HepG2 (cell line): ENCODE data around the gene MRPS31. TPM values are rescaled to one million over a fixed set of nuclear protein-coding genes. Genes with fewer than 3 reads are reported as not detected.

ENCODE experiments used
- GFI1 ChIP-seq: sonication (generic); formaldehyde crosslinking; IDR thresholded peaks from 2 replicates; pipeline ENCODE4 v1.5.0; 2020; ENCODE audit warnings: missing genetic modification reagents, mild to moderate bottlenecking, borderline replicate concordance
- IRF2 ChIP-seq: IDR thresholded peaks from 2 replicates; pipeline ENCODE4 v1.6.1; 2018; ENCODE audit warnings: missing genetic modification reagents, missing compliant biosample characterization
- IRX3 ChIP-seq: sonication (generic); formaldehyde crosslinking; IDR thresholded peaks from 2 replicates; pipeline ENCODE4 v1.8.1; 2023; ENCODE audit warnings: mild to moderate bottlenecking, low read depth, missing genetic modification reagents, borderline replicate concordance
- ISX ChIP-seq: sonication (generic); formaldehyde crosslinking; conservative IDR thresholded peaks from 2 replicates; pipeline ENCODE4 v1.5.0; 2020; ENCODE audit warnings: missing genetic modification reagents
- RBM22 ChIP-seq: fragments of 200-400 bp; formaldehyde crosslinking; optimal IDR thresholded peaks from 2 replicates; pipeline ENCODE3; 2017; ENCODE audit warnings: mild to moderate bottlenecking, low read length, moderate library complexity
- RORA ChIP-seq: sonication (generic); formaldehyde crosslinking; IDR thresholded peaks from 2 replicates; pipeline ENCODE4 v1.5.0; 2020; ENCODE audit warnings: mild to moderate bottlenecking, missing genetic modification reagents, moderate library complexity
- SALL1 ChIP-seq: sonication (generic); formaldehyde crosslinking; IDR thresholded peaks from 2 replicates; pipeline ENCODE4 v1.8.0; 2022; ENCODE audit warnings: mild to moderate bottlenecking, missing genetic modification reagents
- SAP130 ChIP-seq: IDR thresholded peaks from 2 replicates; pipeline ENCODE4 v1.6.1; 2016; ENCODE audit warnings: low read depth
- STAG1 ChIP-seq: sonication (generic); formaldehyde crosslinking; IDR thresholded peaks from 2 replicates; pipeline ENCODE4 v1.4.0; 2020; ENCODE audit warnings: missing genetic modification reagents
- THAP11 ChIP-seq: IDR thresholded peaks from 2 replicates; pipeline ENCODE4 v1.6.1; 2016; ENCODE audit warnings: missing biosample characterization, missing genetic modification reagents
- TRIM24 ChIP-seq: sonication (generic); formaldehyde crosslinking; IDR thresholded peaks from 2 replicates; pipeline ENCODE4 v1.8.0; 2022; ENCODE audit warnings: mild to moderate bottlenecking, missing genetic modification reagents
- ZMYM4 ChIP-seq: sonication (generic); formaldehyde crosslinking; IDR thresholded peaks from 2 replicates; pipeline ENCODE4 v1.8.1; 2023; ENCODE audit warnings: mild to moderate bottlenecking, missing genetic modification reagents
- ZNF10 ChIP-seq: sonication (generic); formaldehyde crosslinking; IDR thresholded peaks from 2 replicates; pipeline ENCODE4 v1.4.0; 2020; ENCODE audit warnings: mild to moderate bottlenecking, low read depth, missing genetic modification reagents, borderline replicate concordance
- ZNF331 ChIP-seq: sonication (generic); formaldehyde crosslinking; IDR thresholded peaks from 2 replicates; pipeline ENCODE4 v1.4.0; 2020; ENCODE audit warnings: missing genetic modification reagents
- ZNF431 ChIP-seq: sonication (generic); formaldehyde crosslinking; IDR thresholded peaks from 2 replicates; pipeline ENCODE4 v1.9.0; 2022; ENCODE audit warnings: missing genetic modification reagents, low read depth, mild to moderate bottlenecking, borderline replicate concordance
- polyA plus RNA-seq, 8 experiments: library from polyadenylated mRNA; depleted of rRNA in 3 of 8; stranded (reverse) in 7 of 8; unstranded in 1 of 8; fragments of >200 nt; fragmentation: Illumina TruSeq in 4 of 8; extraction: Trizol in 4 of 8; gene quantifications; 2 replicates each; pipeline versions ENCODE4 v1.2.1 to v1.2.3, GENCODE V29; 2011 to 2016; ENCODE audit warnings: low read depth in 4 of 8, missing spikeins in 1 of 8, mixed read lengths in 1 of 8; ENCODE audit not compliant: insufficient read depth in 1 of 8
- total RNA-seq, 5 experiments: library from RNA; depleted of rRNA; stranded (reverse); fragments of >200 nt; fragmentation: Illumina TruSeq; extraction: Trizol; gene quantifications; 2 replicates each; pipeline ENCODE4 v1.2.3, GENCODE V29; 2016; ENCODE audit warnings: low read depth in 1 of 5
- TF ChIP-seq, protein P1 (sequence below): sonication (generic); formaldehyde crosslinking; IDR thresholded peaks from 2 replicates; pipeline ENCODE4 v1.4.0; 2020; ENCODE audit warnings: missing genetic modification reagents
- TF ChIP-seq, protein P2 (sequence below): fragments of 450-650 bp; IDR thresholded peaks from 2 replicates; pipeline ENCODE4 v1.6.1; 2016
- TF ChIP-seq, protein P3 (sequence below): IDR thresholded peaks from 2 replicates; pipeline ENCODE4 v1.6.1; 2018; ENCODE audit warnings: missing genetic modification reagents, mild to moderate bottlenecking, missing compliant biosample characterization
- TF ChIP-seq, protein P4 (sequence below), 2 experiments: sonication (generic) in 1 of 2; formaldehyde crosslinking in 1 of 2; IDR thresholded peaks; 2 replicates each; pipeline versions ENCODE4 v1.4.0 to v1.6.1; 2018 to 2020; ENCODE audit warnings: missing genetic modification reagents in 2 of 2, borderline replicate concordance in 1 of 2, low read depth in 1 of 2, mild to moderate bottlenecking in 1 of 2, missing biosample characterization in 1 of 2
- TF ChIP-seq, protein P5 (sequence below): sonication (generic); formaldehyde crosslinking; IDR thresholded peaks from 2 replicates; pipeline ENCODE4 v1.5.0; 2020; ENCODE audit warnings: missing genetic modification reagents

Gene MRPS31
- total and polyA plus RNA-seq, 2 of the 13 experiments (the other 11 are each of a cell fraction or from before 2014, with no cell fraction given): 23.7 to 34.1 TPM

DNA sequence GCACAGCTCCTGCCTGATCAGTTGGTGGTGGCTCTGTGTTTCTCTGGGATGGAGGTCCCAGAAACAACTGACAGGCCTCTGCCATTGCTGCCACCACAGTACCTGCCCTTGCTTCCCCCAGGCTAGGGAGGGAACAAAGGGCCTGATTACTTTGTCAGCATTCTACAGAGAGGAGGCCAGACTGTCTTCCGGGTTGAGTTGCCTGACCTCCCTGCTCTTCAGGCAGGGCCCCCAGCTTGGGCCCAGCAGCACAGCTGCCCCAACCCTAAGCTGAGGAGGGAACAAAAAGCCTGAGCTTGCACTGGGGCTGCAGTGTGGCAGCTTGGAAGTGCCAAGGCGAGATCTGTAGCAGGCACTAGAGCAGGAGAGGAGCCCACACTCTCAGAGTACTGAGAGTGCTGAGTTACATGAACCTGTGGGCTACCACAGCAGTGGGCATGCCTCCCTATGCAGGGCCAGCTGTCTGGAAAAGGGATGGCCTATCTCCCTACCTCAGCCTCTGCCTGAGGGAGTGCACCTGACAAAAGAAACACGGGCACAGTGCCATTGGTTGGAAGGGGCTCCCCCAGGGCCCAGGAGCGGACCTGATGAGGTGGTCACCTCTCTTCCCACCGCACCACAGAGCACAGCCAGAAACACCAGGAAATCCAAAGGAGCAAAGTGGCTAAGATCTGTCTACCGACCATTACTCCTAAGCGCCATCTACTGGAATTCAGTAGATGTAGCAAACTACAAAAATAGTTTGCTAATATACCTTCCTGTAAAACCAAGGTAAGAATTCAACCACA lies 42.9 kb upstream of the MRPS31 start (continued):
- TF ChIP-seq, protein P1, sequence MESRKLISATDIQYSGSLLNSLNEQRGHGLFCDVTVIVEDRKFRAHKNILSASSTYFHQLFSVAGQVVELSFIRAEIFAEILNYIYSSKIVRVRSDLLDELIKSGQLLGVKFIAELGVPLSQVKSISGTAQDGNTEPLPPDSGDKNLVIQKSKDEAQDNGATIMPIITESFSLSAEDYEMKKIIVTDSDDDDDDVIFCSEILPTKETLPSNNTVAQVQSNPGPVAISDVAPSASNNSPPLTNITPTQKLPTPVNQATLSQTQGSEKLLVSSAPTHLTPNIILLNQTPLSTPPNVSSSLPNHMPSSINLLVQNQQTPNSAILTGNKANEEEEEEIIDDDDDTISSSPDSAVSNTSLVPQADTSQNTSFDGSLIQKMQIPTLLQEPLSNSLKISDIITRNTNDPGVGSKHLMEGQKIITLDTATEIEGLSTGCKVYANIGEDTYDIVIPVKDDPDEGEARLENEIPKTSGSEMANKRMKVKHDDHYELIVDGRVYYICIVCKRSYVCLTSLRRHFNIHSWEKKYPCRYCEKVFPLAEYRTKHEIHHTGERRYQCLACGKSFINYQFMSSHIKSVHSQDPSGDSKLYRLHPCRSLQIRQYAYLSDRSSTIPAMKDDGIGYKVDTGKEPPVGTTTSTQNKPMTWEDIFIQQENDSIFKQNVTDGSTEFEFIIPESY (CRISPR knock-in tag): no peak
- TF ChIP-seq IRF2: no peak
- TF ChIP-seq TRIM24 (CRISPR knock-in tag): no peak
- TF ChIP-seq SAP130 (CRISPR knock-in tag): peak; percentile 3; the same call in 1 of the 2 replicates
- no peak for TF ChIP-seq ZNF431
- no peak for TF ChIP-seq ZMYM4 (CRISPR knock-in tag)
- no peak for TF ChIP-seq IRX3 (CRISPR knock-in tag)
- TF ChIP-seq, protein P2, sequence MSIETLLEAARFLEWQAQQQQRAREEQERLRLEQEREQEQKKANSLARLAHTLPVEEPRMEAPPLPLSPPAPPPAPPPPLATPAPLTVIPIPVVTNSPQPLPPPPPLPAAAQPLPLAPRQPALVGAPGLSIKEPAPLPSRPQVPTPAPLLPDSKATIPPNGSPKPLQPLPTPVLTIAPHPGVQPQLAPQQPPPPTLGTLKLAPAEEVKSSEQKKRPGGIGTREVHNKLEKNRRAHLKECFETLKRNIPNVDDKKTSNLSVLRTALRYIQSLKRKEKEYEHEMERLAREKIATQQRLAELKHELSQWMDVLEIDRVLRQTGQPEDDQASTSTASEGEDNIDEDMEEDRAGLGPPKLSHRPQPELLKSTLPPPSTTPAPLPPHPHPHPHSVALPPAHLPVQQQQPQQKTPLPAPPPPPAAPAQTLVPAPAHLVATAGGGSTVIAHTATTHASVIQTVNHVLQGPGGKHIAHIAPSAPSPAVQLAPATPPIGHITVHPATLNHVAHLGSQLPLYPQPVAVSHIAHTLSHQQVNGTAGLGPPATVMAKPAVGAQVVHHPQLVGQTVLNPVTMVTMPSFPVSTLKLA: no peak
- TF ChIP-seq GFI1 (CRISPR knock-in tag): no peak
- peak; percentile 65 for TF ChIP-seq STAG1
- peak; percentile 96 for TF ChIP-seq ZNF331
- no peak for TF ChIP-seq RORA (CRISPR knock-in tag)
- TF ChIP-seq, protein P3, sequence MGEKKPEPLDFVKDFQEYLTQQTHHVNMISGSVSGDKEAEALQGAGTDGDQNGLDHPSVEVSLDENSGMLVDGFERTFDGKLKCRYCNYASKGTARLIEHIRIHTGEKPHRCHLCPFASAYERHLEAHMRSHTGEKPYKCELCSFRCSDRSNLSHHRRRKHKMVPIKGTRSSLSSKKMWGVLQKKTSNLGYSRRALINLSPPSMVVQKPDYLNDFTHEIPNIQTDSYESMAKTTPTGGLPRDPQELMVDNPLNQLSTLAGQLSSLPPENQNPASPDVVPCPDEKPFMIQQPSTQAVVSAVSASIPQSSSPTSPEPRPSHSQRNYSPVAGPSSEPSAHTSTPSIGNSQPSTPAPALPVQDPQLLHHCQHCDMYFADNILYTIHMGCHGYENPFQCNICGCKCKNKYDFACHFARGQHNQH (CRISPR knock-in tag): 0 out of 2 replicates have a peak, but pooled peaks have one; percentile 17
- TF ChIP-seq, protein P4, sequence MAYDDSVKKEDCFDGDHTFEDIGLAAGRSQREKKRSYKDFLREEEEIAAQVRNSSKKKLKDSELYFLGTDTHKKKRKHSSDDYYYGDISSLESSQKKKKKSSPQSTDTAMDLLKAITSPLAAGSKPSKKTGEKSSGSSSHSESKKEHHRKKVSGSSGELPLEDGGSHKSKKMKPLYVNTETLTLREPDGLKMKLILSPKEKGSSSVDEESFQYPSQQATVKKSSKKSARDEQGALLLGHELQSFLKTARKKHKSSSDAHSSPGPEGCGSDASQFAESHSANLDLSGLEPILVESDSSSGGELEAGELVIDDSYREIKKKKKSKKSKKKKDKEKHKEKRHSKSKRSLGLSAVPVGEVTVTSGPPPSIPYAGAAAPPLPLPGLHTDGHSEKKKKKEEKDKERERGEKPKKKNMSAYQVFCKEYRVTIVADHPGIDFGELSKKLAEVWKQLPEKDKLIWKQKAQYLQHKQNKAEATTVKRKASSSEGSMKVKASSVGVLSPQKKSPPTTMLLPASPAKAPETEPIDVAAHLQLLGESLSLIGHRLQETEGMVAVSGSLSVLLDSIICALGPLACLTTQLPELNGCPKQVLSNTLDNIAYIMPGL (CRISPR knock-in tag; IDR thresholded peaks at IDR 0.05; ENCODE audit: borderline replicate concordance in 1 of 2, low read depth in 1 of 2): peak in 1 of 2 experiments; percentile 45; a peak in 2 of 4 replicates
- no peak for TF ChIP-seq ZNF10 (CRISPR knock-in tag)
- 0 out of 2 replicates have a peak, but pooled peaks have one; percentile 11 for TF ChIP-seq THAP11 (CRISPR knock-in tag)
- TF ChIP-seq RBM22: no peak
- peak; percentile 29; the same call in 1 of the 2 replicates for TF ChIP-seq SALL1 (CRISPR knock-in tag)
- no peak for TF ChIP-seq ISX (CRISPR knock-in tag)
- TF ChIP-seq, protein P5, sequence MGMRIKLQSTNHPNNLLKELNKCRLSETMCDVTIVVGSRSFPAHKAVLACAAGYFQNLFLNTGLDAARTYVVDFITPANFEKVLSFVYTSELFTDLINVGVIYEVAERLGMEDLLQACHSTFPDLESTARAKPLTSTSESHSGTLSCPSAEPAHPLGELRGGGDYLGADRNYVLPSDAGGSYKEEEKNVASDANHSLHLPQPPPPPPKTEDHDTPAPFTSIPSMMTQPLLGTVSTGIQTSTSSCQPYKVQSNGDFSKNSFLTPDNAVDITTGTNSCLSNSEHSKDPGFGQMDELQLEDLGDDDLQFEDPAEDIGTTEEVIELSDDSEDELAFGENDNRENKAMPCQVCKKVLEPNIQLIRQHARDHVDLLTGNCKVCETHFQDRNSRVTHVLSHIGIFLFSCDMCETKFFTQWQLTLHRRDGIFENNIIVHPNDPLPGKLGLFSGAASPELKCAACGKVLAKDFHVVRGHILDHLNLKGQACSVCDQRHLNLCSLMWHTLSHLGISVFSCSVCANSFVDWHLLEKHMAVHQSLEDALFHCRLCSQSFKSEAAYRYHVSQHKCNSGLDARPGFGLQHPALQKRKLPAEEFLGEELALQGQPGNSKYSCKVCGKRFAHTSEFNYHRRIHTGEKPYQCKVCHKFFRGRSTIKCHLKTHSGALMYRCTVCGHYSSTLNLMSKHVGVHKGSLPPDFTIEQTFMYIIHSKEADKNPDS (CRISPR knock-in tag): no peak
